Coronary artery (tissue), 2 donors: ENCODE measurements around the gene LRRFIP1.

Experiments
- DNase-seq: peaks from one replicate; pipeline ENCODE4 v3.0.0-alpha.2; 2017; ENCODE audit warnings: low spot score
- H3K27ac ChIP-seq, 2 donors: fragments of 200-600 bp; sonication (generic); one replicate each; pipeline ENCODE4 v1.5.1; 2016 to 2019
- H3K4me3 ChIP-seq: fragments of 200-600 bp; sonication (generic); 2 replicates; pipeline ENCODE4 v1.5.1; 2016; ENCODE audit warnings: mild to moderate bottlenecking, moderate library complexity
- CTCF ChIP-seq: fragments of 200-600 bp; sonication (generic); IDR thresholded peaks from one replicate; pipeline ENCODE4 v1.5.1; 2019; ENCODE audit warnings: antibody characterized with exemption

The LRRFIP1 gene

GRCh38 chr2:237616373-237616733 lies 11.0 kb upstream of the LRRFIP1 start:
- DNase-seq: no peak
- TF ChIP-seq CTCF: no peak
- Histone ChIP-seq H3K4me3 (peak overlapping the region; percentile 30), H3K27ac (peak overlapping the region; percentile 81 to 98)

GRCh38 chr2:237616734-237617586 lies 10.4 kb upstream of the LRRFIP1 start:
- peak overlapping the region; percentile 81 to 98 for H3K27ac ChIP-seq
- TF ChIP-seq CTCF: no peak
- peak; percentile 65 for DNase-seq
- H3K4me3 ChIP-seq: peak overlapping the region; percentile 30

GRCh38 chr2:237617587-237617982 lies 9.8 kb upstream of the LRRFIP1 start:
- H3K27ac ChIP-seq: peak overlapping the region; percentile 81 to 98
- no peak for TF ChIP-seq CTCF
- DNase-seq: no peak
- H3K4me3 ChIP-seq: no peak overlapping the region

GRCh38 chr2:237618449-237618848 lies 8.9 kb upstream of the LRRFIP1 start:
- TF ChIP-seq CTCF: no peak
- H3K4me3 ChIP-seq: no peak overlapping the region
- peak overlapping the region; percentile 3 to 98 for H3K27ac ChIP-seq
- no peak for DNase-seq

GRCh38 chr2:237623428-237624403 lies 3.7 kb upstream of the LRRFIP1 start:
- no peak for TF ChIP-seq CTCF
- Histone ChIP-seq H3K4me3 (no peak overlapping the region), H3K27ac (no peak overlapping the region)
- DNase-seq: no peak

GRCh38 chr2:237624565-237624964 lies 2.8 kb upstream of the LRRFIP1 start:
- H3K27ac ChIP-seq: peak overlapping the region in 1 of 2 donors; percentile 84
- DNase-seq: no peak
- TF ChIP-seq CTCF: no peak

More at GRCh38 chr2:237624565-237624964, 2.8 kb upstream of the LRRFIP1 start:
- no peak overlapping the region for H3K4me3 ChIP-seq
